GM19035 (cell line): ENCODE measurements around the gene DMWD.
"Not testable (repeated sequence)": the region's sequence is repeated elsewhere in the genome, so short reads cannot be mapped to it uniquely, and the experiment has no call there.

Experiments used
- ATAC-seq: cut with Tn5 transposase; IDR thresholded peaks from one replicate; pipeline ENCODE4 v1.9.1; 2021; ENCODE audit not compliant: unreplicated experiment

The DMWD gene

DNA sequence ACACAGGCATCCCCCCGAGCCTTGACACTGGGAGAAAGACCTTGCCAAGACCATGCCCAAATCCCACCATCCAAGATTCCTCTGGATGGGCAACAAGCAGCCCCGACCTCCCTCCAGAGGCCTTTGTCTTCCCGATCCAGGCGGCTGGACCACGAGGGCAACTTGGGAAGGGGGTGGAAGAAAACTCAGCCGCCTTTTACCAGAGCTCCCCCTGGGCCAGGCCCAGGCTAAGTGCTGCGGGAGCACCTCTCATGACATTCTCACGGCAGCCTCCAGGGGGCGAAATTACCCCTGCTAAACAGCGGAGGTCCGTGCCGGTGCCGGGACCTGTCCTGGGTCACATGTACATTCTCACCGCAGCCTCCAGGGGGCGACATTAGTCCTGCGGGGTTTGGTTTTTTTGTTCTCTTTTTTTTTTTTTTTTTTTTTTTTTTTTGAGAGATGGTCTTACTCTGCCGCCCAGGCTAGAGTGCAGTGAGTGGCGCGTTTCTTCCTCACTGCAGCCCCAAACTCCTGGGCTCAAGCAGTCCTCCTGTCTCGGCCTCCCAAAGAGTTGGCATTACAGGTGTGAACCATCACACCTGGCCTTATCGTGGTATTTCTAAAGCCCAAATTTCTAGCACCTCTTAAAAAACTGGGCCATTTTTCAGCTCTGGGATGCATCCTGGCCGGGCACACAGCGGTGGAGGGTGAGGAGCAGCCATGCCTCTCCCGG, 24.5 kb upstream of the DMWD start:
- peak; percentile 85 for ATAC-seq

- ATAC-seq: no peak
These were observed 23.8 kb upstream of the DMWD start for GRCh38 chr19:45816236-45817009.

DNA sequence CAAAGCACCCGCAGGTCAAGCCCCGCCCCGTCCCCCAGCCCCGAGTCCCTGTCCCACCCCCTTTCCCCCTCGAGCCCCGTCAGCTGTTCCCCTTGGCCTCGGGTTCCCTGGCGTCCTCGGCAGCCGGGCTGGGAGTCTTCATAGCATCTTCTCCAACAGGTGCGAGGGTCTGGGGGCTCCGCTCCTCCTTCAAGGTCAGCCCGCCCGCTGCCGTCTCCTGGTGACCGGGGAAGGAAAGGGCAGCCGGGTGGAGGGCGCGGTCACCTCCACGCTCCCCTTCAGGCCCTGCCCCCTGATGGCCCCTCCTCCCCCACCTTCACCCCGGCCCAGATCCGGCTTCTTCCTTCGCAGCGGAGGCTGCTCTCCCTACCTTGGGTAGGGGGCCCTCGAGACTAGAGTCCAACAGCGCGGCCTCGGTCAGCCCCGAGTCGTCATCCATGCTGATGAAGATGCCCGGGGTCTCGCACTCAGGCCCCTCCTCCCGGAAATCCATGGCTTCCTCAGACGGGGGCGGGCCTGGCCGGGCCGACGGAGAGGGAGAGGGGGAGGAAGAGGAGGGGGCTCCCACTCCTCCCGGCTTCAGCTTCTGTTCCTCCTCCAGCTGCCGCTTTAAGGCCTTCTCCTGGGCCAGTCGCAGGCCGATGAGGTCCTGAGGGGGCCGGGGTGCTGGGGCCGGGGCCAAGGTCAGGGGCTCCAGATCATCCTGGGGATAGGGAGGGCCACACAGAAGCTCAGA, 23.0 kb upstream of the DMWD start:
- no peak for ATAC-seq

DNA sequence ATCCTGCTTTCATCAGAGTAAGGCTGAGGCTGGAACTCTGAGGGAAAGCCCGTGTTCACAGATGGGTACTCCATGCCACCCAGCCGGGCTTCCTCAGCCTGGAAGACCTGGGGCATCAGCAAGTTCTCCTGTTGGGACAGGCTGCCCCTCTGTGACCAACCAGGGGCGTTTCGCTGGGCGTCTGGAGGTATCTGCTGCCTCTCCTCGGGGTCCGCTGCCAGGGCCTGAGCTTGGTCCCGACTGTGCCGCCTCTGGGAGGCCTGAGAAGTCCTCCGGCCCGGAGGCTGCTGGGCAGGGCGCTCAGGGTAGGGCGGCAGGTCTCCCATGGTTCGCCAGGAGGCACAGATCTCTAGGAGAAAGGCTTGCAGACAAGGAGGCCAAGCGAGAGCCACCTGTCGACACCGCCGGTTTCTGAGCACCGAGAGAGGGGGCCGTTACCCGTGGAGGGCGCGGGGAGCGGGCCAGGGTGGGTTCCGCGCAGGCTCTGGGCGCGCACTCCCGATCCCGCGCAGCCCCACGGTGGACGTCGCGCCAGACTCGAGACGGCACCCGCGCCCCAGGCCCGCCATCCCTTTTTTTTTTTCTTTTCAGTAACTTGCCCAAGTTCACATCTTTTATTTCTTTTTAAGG, 22.3 kb upstream of the DMWD start, which contains the start of gene RSPH6A:
TSS of gene RSPH6A (minus strand) at position 458 of the 630 bp plus-strand sequence. CDS start at position 326, 132 bp downstream.
- no peak for ATAC-seq

DNA sequence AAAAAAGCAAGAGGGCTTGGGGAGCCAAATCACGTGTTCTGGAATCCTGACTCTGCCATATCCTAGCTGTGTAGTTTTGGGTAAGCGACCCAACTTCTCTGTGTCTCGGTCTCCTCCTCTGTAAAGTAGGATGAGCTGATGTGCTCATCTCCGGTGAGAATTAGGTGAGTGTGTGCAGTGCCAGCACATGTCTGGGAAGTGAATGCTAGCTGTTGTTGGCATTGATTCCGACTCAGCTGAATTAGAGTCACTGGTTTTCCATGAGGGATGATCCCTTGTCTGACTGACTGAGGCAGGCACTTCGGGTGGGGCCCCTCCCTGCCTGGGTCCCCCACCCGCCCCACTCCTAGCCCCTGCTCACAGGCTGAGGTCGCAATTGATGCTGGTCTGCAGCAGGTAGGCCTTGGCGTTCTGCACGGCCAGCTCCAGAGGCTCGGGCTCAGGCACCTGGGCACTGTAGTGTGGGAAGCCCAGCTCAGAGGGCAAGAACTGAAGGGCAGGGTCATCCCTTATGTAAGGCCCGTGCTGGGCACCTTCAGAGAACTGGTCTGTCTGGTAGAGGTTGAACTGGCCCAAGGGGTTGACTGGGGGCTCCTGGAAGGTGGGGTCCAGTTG, 21.6 kb upstream of the DMWD start:
- no peak for ATAC-seq

GRCh38 chr19:45812297-45812696, 19.7 kb upstream of the DMWD start:
- no peak for ATAC-seq

DNA sequence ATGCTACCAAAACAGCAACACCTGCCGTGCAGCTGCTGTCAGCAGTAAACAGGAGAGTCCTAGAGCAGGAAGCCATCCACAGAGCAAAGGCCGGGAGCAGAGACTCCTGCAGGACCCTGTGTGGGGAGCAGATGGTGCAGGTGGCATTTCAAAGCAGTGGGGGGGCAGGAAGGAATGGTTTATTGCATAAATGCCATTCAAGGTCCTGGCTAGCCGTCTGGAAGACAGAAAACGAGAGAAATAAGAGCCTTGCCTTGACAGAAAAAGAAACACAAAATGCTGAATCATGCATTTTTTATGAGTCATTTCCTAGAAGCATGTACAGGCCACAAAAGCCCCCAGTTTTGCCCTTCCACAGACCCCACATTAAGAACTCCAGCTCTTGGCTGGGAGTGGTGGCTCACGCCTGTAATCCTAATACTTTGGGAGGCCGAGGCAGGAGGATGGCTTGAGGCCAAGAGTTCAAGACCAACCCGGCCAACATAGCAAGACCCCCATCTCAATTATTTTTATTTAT, 17.1 kb upstream of the DMWD start:
- no peak for ATAC-seq

DNA sequence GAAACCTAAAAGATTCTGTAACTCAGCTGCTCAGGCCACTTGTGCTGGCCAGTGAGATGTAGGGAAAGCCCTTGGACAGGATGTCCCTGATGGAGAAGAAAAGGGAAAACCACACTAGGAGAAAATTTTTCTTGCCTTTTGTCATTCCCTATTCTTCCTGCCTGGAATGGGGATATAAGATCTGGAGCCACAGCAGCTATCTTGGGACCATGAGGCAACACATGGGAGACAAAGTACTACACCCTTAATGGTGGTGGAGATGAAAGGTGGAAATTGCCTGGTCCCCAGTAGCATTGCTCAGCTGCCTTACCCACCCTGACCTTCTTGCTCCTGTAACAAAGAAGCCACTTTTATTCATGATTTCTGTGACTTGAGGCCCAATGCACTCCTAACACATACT, 13.1 kb upstream of the DMWD start:
- no peak for ATAC-seq

GRCh38 chr19:45804959-45805230, 12.2 kb upstream of the DMWD start:
- ATAC-seq: no peak

GRCh38 chr19:45804140-45804958, 11.7 kb upstream of the DMWD start:
- ATAC-seq: no peak

DNA sequence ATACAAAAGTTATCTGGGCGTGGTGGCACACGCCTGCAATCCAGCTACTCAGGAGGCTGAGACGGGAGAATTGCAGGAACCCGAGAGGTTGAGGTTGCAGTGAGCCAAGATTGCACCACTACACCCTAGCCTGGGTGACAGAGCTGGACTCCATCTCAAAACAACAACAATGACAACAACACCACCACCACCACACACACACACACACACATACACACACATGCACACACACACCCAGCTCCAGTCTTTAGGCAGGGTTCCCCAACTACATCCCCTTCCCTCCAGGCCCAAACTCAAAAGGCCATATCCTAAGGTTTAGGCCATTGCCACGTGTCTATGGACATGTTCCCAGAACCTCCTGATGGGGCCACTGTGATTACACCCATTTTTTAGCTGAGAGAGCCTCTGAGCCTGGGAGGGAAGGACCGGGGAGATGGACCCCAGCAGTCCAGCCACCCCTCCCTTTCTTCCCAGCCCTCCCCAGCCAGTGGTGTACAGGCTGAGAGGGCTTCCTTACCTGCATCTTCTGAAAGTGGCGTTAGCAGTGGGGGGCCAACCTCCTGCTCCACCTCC, 9.0 kb upstream of the DMWD start:
- ATAC-seq: no peak

DNA sequence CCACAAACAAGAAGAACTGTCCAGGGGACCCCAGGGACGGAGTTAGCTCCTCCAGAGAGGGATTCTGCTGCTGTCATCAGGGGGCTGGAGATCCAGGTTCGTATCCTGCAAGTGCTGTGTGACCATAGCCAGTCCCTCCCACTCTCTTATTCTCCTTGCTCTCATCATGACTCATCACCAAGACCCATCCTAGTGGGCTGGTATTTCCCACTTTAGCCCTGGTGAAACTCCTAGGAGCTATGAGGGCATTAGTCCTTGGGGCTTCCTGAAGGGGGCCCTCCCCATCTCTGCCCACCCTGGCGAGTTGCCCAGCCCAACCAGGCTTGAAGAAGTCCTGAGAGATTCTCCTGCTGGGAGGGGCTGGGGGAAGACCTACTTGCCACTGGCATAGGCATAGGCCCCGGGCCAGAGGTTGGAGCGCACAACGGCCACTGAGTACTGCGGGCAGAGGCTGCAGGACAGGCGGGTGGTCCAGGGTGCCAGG, 7.5 kb upstream of the DMWD start:
- no peak for ATAC-seq

DNA sequence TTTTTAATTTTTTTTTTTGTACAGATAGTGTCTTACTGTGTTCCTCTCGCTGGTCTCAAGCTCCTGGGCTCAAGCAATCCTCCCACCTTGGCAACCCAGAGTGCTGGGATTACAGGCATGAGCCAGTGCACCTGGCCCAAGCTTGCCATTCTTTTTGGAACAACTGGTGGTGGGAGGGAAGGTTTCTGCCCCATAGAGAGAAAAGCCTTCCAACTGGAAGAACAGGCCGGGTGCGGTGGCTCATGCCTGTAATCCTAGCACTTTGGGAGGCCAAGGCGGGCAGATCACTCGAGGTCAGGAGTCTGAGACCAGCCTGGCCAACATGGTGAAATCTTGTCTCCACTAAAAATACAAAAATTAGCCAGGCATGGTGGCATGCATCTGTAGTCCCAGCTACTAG, 6.9 kb upstream of the DMWD start:
- ATAC-seq: not testable (repeated sequence)

GRCh38 chr19:45798995-45799517, 6.4 kb upstream of the DMWD start:
- no peak for ATAC-seq

DNA sequence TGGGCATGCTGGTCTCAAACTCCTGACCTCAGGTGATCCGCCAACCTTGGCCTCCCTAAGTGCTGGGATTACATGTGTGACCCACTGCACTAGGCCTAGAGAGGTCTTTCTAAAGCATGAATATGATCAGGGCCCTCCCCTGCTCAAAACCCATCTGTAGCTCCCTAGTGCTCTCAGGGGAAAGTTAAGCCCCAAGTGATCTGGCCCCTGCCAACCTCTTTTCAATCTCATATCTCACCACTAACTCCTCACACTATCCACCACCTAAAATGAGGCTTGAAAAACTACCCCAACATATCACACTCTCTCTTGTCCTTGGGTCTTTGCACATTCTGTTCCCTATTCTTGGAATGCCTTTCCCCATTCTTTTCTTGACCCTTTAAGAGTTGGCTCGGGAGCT, 2.0 kb upstream of the DMWD start:
- ATAC-seq: no peak

- ATAC-seq: no peak
These were observed 1.2 kb upstream of the DMWD start for GRCh38 chr19:45793876-45794275.

DNA sequence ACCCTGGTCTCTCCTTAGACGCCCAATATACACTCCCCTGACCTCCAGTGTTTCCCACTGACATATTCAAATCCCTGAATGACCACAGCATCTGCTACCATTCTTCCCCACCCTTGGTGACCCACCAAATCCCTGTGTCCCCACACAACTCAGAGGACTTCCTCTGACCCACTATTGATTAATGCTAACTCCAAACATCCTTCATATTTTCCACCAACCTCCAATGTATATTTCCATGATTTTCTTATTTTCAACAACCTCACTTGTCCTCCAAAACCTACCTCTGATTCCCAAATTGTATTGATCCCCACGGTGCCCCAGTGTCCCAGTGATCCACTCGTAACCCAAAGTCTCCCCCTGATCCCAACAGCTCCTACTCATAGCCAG, 526 bp upstream of the DMWD start:
- ATAC-seq: no peak

DNA sequence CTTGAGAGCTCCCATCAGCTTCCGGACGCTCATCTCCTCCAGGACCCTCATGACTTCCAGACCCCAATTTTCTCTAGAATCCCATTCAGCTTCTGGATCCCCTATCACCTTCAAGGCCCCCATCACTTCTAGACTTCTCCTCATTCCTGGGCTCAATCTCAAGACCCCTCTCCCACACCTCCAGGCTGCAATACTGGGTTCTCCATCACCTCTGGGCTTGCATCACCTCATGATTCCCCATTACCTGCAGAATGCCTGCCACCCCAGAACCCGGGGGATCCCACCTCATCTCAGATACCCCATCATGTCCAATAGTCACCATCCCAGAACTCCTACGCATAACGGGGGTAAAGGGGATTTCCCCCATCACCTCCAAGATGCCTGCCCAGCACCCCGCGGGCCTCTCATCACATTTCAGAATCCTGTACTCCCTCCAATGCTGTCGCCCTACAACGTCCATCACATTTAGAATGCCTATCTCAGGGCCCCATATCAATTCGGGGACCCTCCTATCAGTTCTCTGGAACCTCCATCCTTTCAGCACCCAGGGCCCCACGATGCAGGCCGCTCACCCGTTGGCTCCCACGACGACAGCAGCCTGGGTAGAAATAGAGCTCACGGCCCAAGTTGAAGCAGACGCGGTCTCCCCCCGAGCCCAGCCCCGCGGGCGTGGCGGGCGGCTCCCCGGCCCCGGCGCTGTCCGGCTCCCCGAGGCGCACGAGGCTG, 738 bp downstream of the DMWD start:
- peak; percentile 30 for ATAC-seq

DNA sequence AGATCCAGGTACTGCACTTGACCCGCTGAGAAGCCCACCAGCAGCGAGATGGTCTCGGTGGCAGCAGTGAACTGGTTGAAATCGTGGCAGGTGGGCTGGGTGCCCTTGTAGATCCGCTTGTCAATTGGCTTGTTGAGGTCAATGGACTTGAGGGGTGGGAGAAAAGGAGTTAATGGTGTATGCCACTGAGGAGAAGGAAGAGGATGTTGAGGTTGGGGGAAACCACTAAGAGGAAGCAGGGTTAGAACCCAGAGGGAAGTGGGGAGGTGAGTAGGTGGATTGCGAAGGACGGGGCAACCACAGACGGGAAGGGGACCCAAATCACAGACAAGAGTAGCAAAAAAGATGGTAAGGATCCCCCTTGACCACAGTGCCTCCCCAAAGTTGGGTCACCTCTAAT, 1.7 kb downstream of the DMWD start:
- ATAC-seq: no peak
